ENCODE results near the gene PTPN11.

DNA sequence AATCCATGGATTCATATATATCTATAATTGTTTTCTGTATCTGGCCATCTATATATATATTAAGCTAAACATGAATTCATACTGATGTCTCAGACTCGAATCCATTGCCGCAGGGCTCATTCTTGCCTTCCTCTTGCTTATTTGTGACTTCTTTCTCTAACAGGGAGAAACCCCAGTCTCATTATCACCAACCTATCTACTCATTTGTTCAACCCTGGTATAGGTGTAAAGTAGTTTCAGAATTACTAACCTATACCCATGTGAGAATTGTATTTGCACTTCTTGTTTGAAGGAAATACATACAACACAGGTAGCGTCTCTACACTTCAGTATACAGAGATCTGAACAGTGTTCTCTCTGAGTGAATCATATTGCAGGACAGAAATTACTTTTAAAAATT lies 77.7 kb downstream of the PTPN11 start:
- no peak for TF ChIP-seq EP300 (IDR thresholded peaks at IDR 0.05)
- no peak for TF ChIP-seq CTCF (IDR thresholded peaks at IDR 0.05)

Measured in tibial nerve (tissue), 4 donors.